IMR-90 (cell line): ENCODE results near the gene MRM1. TPM values are rescaled to one million over a fixed set of nuclear protein-coding genes. Genes with fewer than 3 reads are reported as not detected.

Experiments
- ATAC-seq: fragments of 200-7000 bp; cut with Tn5 transposase; 2 replicates; pipeline ENCODE4 v1.9.1; 2020; ENCODE audit warnings: low read depth, mild to moderate bottlenecking, moderate library complexity
- BruUV-seq: library from RNA; stranded (reverse); fragments of 400-500 nt; replicated peaks from 2 replicates; lab custom pipeline; 2021; lab: Mats Ljungman, UMichigan
- CTCF ChIA-PET: fragments of 300-600 bp; formaldehyde crosslinking; extraction: SDS; loops from one replicate; lab custom pipeline; 2021; ENCODE audit warnings: antibody characterized with exemption; lab: Yijun Ruan, JAX
- POLR2A ChIA-PET: fragments of 300-600 bp; sonication (Branson Sonifier 250); formaldehyde crosslinking; loops from one replicate; lab custom pipeline; 2022; ENCODE audit warnings: antibody characterized with exemption; ENCODE audit not compliant: unreplicated experiment; lab: Charles Lee
- DNase-seq: peaks from one replicate; pipeline ENCODE4 v3.0.0; 2013
- H2AFZ ChIP-seq: replicated peaks from 2 replicates; pipeline ENCODE3; 2013; ENCODE audit warnings: low read length, mild to moderate bottlenecking; ENCODE audit not compliant: poor library complexity
- H2AK5ac ChIP-seq: 2 replicates; pipeline ENCODE4 v1.6.1; 2013; ENCODE audit warnings: low read depth, low read length, inconsistent platforms
- H2AK9ac ChIP-seq: replicated peaks from 2 replicates; pipeline ENCODE3; 2013; ENCODE audit warnings: mild to moderate bottlenecking, low read depth, low read length, moderate library complexity; ENCODE audit not compliant: poor library complexity
- H2BK120ac ChIP-seq: 2 replicates; pipeline ENCODE4 v1.6.1; 2013; ENCODE audit warnings: low read depth, low read length, inconsistent platforms
- H2BK15ac ChIP-seq: 3 replicates; pipeline ENCODE4 v1.6.1; 2013; ENCODE audit warnings: low read depth, low read length, inconsistent platforms
- H2BK20ac ChIP-seq: 2 replicates; pipeline ENCODE4 v1.6.1; 2013; ENCODE audit warnings: low read depth, mild to moderate bottlenecking, inconsistent platforms, low read length, moderate library complexity
- H2BK5ac ChIP-seq: 2 replicates; pipeline ENCODE4 v1.6.1; 2013; ENCODE audit warnings: mild to moderate bottlenecking, low read depth, low read length, inconsistent platforms; ENCODE audit not compliant: poor library complexity, severe bottlenecking
- H3K14ac ChIP-seq: replicated peaks from 2 replicates; pipeline ENCODE4 v1.6.1; 2013; ENCODE audit warnings: low read depth, low read length, inconsistent platforms
- H3K18ac ChIP-seq: 2 replicates; pipeline ENCODE4 v1.6.1; 2013; ENCODE audit warnings: low read depth, low read length, control low read depth
- H3K23ac ChIP-seq: 2 replicates; pipeline ENCODE4 v1.6.1; 2013; ENCODE audit warnings: low read depth, low read length, inconsistent platforms
- H3K27ac ChIP-seq: 2 replicates; pipeline ENCODE4 v1.5.1; 2013; ENCODE audit warnings: mild to moderate bottlenecking, control low read depth, low read length; ENCODE audit not compliant: insufficient read depth
- H3K27me3 ChIP-seq: 2 replicates; pipeline ENCODE4 v1.6.1; 2013; ENCODE audit warnings: low read length; ENCODE audit not compliant: control insufficient read depth, insufficient read depth
- H3K36me3 ChIP-seq: 2 replicates; pipeline ENCODE4 v1.6.1; 2013; ENCODE audit warnings: low read length, mixed read lengths; ENCODE audit not compliant: control insufficient read depth, insufficient read depth
- H3K4ac ChIP-seq: 2 replicates; pipeline ENCODE4 v1.6.1; 2013; ENCODE audit warnings: low read depth, low read length, inconsistent platforms
- H3K4me1 ChIP-seq: 2 replicates; pipeline ENCODE4 v1.6.1; 2013; ENCODE audit warnings: low read length, mixed read lengths; ENCODE audit not compliant: control insufficient read depth, insufficient read depth
- H3K4me2 ChIP-seq: 2 replicates; pipeline ENCODE4 v1.6.1; 2013; ENCODE audit warnings: low read depth, mild to moderate bottlenecking, control low read depth, low read length, moderate library complexity
- H3K4me3 ChIP-seq: 2 replicates; pipeline ENCODE4 v1.5.1; 2013; ENCODE audit warnings: low read depth, mild to moderate bottlenecking, control low read depth, low read length, moderate library complexity; ENCODE audit not compliant: insufficient read depth
- H3K56ac ChIP-seq: 2 replicates; pipeline ENCODE4 v1.6.1; 2013; ENCODE audit warnings: low read length, inconsistent platforms; ENCODE audit not compliant: insufficient read depth; ENCODE audit errors: extremely low read depth
- H3K79me1 ChIP-seq, 2 experiments: 2 replicates each; pipeline ENCODE4 v1.6.1; 2013; ENCODE audit warnings: low read length in 2 of 2, inconsistent platforms in 1 of 2, low read depth in 1 of 2
- H3K9ac ChIP-seq: 2 replicates; pipeline ENCODE4 v1.6.1; 2013; ENCODE audit warnings: low read depth, low read length, control low read depth
- H3K9me1 ChIP-seq: 2 replicates; pipeline ENCODE4 v1.6.1; 2013; ENCODE audit warnings: low read length, inconsistent platforms; ENCODE audit not compliant: insufficient read depth
- H3K9me3 ChIP-seq: 2 replicates; pipeline ENCODE4 v1.6.1; 2013; ENCODE audit warnings: low read length; ENCODE audit not compliant: control insufficient read depth, insufficient read depth
- H4K20me1 ChIP-seq: 2 replicates; pipeline ENCODE4 v1.6.1; 2013; ENCODE audit warnings: low read length, inconsistent platforms; ENCODE audit not compliant: insufficient read depth
- H4K5ac ChIP-seq: 2 replicates; pipeline ENCODE4 v1.6.1; 2013; ENCODE audit warnings: mild to moderate bottlenecking, low read depth, low read length, control low read depth
- H4K8ac ChIP-seq, 2 experiments: 2 replicates each; pipeline ENCODE4 v1.6.1; 2013; ENCODE audit warnings: low read depth in 2 of 2, low read length in 2 of 2, control low read depth in 1 of 2, inconsistent platforms in 1 of 2
- H4K91ac ChIP-seq: 2 replicates; pipeline ENCODE4 v1.6.1; 2013; ENCODE audit warnings: low read depth, low read length, inconsistent platforms; ENCODE audit not compliant: insufficient read depth
- BHLHE40 ChIP-seq: fragments of 150-350 bp; IDR thresholded peaks from 2 replicates; pipeline ENCODE4 v1.6.1; 2016; ENCODE audit warnings: mild to moderate bottlenecking, low read depth, low read length
- CEBPB ChIP-seq: IDR thresholded peaks from 2 replicates; pipeline ENCODE4 v1.6.1; 2012; ENCODE audit warnings: low read depth, low read length, improper control_type of control experiment
- CHD1 ChIP-seq: IDR thresholded peaks from 2 replicates; pipeline ENCODE4 v1.6.1; 2012; ENCODE audit warnings: low read depth, low read length, improper control_type of control experiment
- CTCF ChIP-seq: conservative IDR thresholded peaks from 2 replicates; pipeline ENCODE4 v1.5.1; 2012; ENCODE audit warnings: mild to moderate bottlenecking, low read depth, low read length, improper control_type of control experiment
- ELK1 ChIP-seq: fragments of 150-350 bp; IDR thresholded peaks from 2 replicates; pipeline ENCODE4 v1.6.1; 2016; ENCODE audit warnings: low read depth, mild to moderate bottlenecking, low read length, moderate library complexity, borderline replicate concordance
- FOS ChIP-seq: fragments of 150-350 bp; IDR thresholded peaks from 2 replicates; pipeline ENCODE4 v1.6.1; 2016; ENCODE audit warnings: low read depth, low read length
- MAFK ChIP-seq: IDR thresholded peaks from 2 replicates; pipeline ENCODE4 v1.6.1; 2012; ENCODE audit warnings: low read depth, low read length, improper control_type of control experiment
- MAZ ChIP-seq: IDR thresholded peaks from 2 replicates; pipeline ENCODE4 v1.6.1; 2012; ENCODE audit warnings: low read depth, mild to moderate bottlenecking, low read length, improper control_type of control experiment, moderate library complexity, borderline replicate concordance
- MXI1 ChIP-seq: IDR thresholded peaks from 2 replicates; pipeline ENCODE4 v1.6.1; 2012; ENCODE audit warnings: low read depth, mild to moderate bottlenecking, low read length, moderate library complexity, borderline replicate concordance
- NFE2L2 ChIP-seq: fragments of 150-350 bp; IDR thresholded peaks from 2 replicates; pipeline ENCODE4 v1.6.1; 2016; ENCODE audit warnings: low read depth, mild to moderate bottlenecking, low read length
- POLR2A ChIP-seq: IDR thresholded peaks from 2 replicates; pipeline ENCODE4 v1.6.1; 2012; ENCODE audit warnings: mild to moderate bottlenecking, low read depth, low read length
- RAD21 ChIP-seq: IDR thresholded peaks from 2 replicates; pipeline ENCODE4 v1.6.1; 2012; ENCODE audit warnings: low read length, improper control_type of control experiment
- RCOR1 ChIP-seq: IDR thresholded peaks from 2 replicates; pipeline ENCODE4 v1.6.1; 2012; ENCODE audit warnings: mild to moderate bottlenecking, low read length, improper control_type of control experiment; ENCODE audit not compliant: insufficient replicate concordance
- RFX5 ChIP-seq: IDR thresholded peaks from 2 replicates; pipeline ENCODE4 v1.8.0; 2012; ENCODE audit warnings: low read depth, mild to moderate bottlenecking, low read length, moderate library complexity
- SMC3 ChIP-seq: fragments of 150-350 bp; IDR thresholded peaks from 2 replicates; pipeline ENCODE4 v1.6.1; 2016; ENCODE audit warnings: low read depth, mild to moderate bottlenecking, antibody characterized with exemption, low read length, moderate library complexity
- WGBS, 2 experiments: methylation state at CpG; one replicate each; pipeline versions ENCODE4 v1.1.5 to v1.1.7; 2013; ENCODE audit warnings: missing lambda C conversion rate in 2 of 2; ENCODE audit not compliant: insufficient read length in 1 of 2; ENCODE audit errors: extremely low coverage in 2 of 2; 5-methylcytosine and 5-hydroxymethylcytosine counted together
- dilution Hi-C: fragments of 300-500 bp; cut with HindIII; formaldehyde crosslinking; loops from one replicate; pipeline ENCODE4 v1.14.3; 2018; ENCODE audit warnings: low sequenced_read_pairs; ENCODE audit not compliant: unreplicated experiment
- in situ Hi-C: fragments of 300-500 bp; cut with MboI; formaldehyde crosslinking; loops from 3 replicates; pipeline ENCODE4 v1.14.3; 2019; ENCODE audit warnings: low sequenced_read_pairs, inconsistent platforms, mixed read lengths
- intact Hi-C: fragments of 100-400 bp; cut with micrococcal nuclease; formaldehyde crosslinking; loops from 2 replicates; pipeline ENCODE4 v1.10.0; 2022
- polyA plus RNA-seq, 3 experiments: library from polyadenylated mRNA; depleted of rRNA; stranded (reverse); fragments of >200 nt; gene quantifications; 2 replicates each; pipeline ENCODE4 v1.2.3, GENCODE V29; 2012; ENCODE audit warnings: low replicate concordance in 1 of 3
- total RNA-seq: library from RNA; depleted of rRNA; stranded (reverse); fragments of >200 nt; gene quantifications from 2 replicates; pipeline ENCODE4 v1.2.3, GENCODE V29; 2012
- TF ChIP-seq, protein P1 (sequence below): fragments of 150-350 bp; IDR thresholded peaks from 2 replicates; pipeline ENCODE4 v1.6.1; 2017; ENCODE audit warnings: mild to moderate bottlenecking, antibody characterized with exemption, low read length, low read depth

The MRM1 gene
- total and polyA plus RNA-seq, 2 of the 4 experiments (the other 2 are of a cell fraction), result 2.2 to 5.3 TPM

- Histone ChIP-seq H2BK20ac (no peak overlapping the region), H3K18ac (no peak overlapping the region), H2AK5ac (no peak overlapping the region), H3K23ac (no peak overlapping the region), H3K4me1 (no peaks in the 10 kb centered on the region), H4K8ac (no peak overlapping the region), H3K9ac (no peak overlapping the region), H3K79me1 (no peaks in the 10 kb centered on the region), H3K36me3 (no peaks in the 10 kb centered on the region), H4K5ac (no peak overlapping the region), H3K9me1 (no peaks in the 10 kb centered on the region), H3K4ac (no peak overlapping the region), H4K20me1 (no peaks in the 10 kb centered on the region), H2AK9ac (no peak overlapping the region), H2BK120ac (no peak overlapping the region), H3K27me3 (peaks cover 87% of the 10 kb centered on the region), H3K4me2 (no peak overlapping the region), H3K4me3 (no peak overlapping the region), H3K14ac (no peak overlapping the region), H2AFZ (no peak overlapping the region), H4K91ac (no peak overlapping the region), H3K27ac (no peak overlapping the region), H2BK5ac (no peak overlapping the region), H3K9me3 (no peaks in the 10 kb centered on the region; the same call in none of the 2 replicates), H3K56ac (no peak overlapping the region), H2BK15ac (no peak overlapping the region)
- intact Hi-C loops (no loop called here), in situ Hi-C loops (no loop called here), dilution Hi-C loops (loop anchor here (25.0 kb wide), 1 partner anchor 421 kb away; no protein-coding TSS in a partner anchor)
- ATAC-seq (no peak), DNase-seq (no peak)
- no TSS peak for BruUV-seq
- POLR2A ChIA-PET, result no interaction called here
- 32% methylated on average over 6 of the region's 10 CpGs; no CpG with 5 or more reads in 1 of the 2 experiments for WGBS, 2 experiments
- TF ChIP-seq ELK1, result no peak
- TF ChIP-seq NFE2L2, result no peak
- TF ChIP-seq RAD21, result no peak
- no peak for TF ChIP-seq MXI1
- no peak for TF ChIP-seq RFX5
- no peak for TF ChIP-seq FOS
- TF ChIP-seq, protein P1, sequence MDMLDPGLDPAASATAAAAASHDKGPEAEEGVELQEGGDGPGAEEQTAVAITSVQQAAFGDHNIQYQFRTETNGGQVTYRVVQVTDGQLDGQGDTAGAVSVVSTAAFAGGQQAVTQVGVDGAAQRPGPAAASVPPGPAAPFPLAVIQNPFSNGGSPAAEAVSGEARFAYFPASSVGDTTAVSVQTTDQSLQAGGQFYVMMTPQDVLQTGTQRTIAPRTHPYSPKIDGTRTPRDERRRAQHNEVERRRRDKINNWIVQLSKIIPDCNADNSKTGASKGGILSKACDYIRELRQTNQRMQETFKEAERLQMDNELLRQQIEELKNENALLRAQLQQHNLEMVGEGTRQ, result no peak
- no peak for TF ChIP-seq CEBPB
- no peak for TF ChIP-seq BHLHE40
- no peak for TF ChIP-seq CHD1
- TF ChIP-seq SMC3, result no peak
- TF ChIP-seq MAZ, result no peak
- TF ChIP-seq POLR2A, result no peak
- no peak for TF ChIP-seq RCOR1
- TF ChIP-seq MAFK, result no peak
- no peak for TF ChIP-seq CTCF
- CTCF ChIA-PET, result no interaction called here
Measured at GRCh38 chr17:36640836-36641235, 39.5 kb downstream of the MRM1 start.
